Measurements from ENCODE around the gene RAPGEF1. TPM values are rescaled to one million over a fixed set of nuclear protein-coding genes. Genes with fewer than 3 reads are reported as not detected.
A peak's percentile ranks its signal among the peaks of the same experiment; 100 is the strongest.

Gene RAPGEF1
- total RNA-seq, 2 experiments from 2014 or later, result 91.9 to 92.3 TPM

GRCh38 chr9:131735238-131736128, 4.4 kb downstream of the RAPGEF1 start:
- intact Hi-C loops (cut with micrococcal nuclease), result loop anchor here (5.0 to 10.0 kb wide), 2 partner anchors 363 to 619 kb away; partner anchors contain the start of gene SETX
- no peaks in the 10 kb centered on the region for H3K27me3 Mint-ChIP-seq
- CTCF ChIA-PET, result interaction anchor here (1.1 to 5.7 kb wide), 5 partner anchors 8 to 144 kb away, joined by 3 to 60 read pairs (median 10); no protein-coding TSS in a partner anchor

GRCh38 chr9:131734781-131735180, 5.1 kb downstream of the RAPGEF1 start:
- Mint-ChIP-seq H3K27me3 (no peaks in the 10 kb centered on the region), H3K4me3 (peak overlapping the region; percentile 62), H3K36me3 (peaks cover 30% of the 10 kb centered on the region), H3K27ac (peak overlapping the region; percentile 93), H3K9me3 (no peaks in the 10 kb centered on the region), H3K4me1 (ENCODE audit: low read depth) (peaks cover 76% of the 10 kb centered on the region)
- POLR2A ChIA-PET, result interaction anchor here (0.8 to 11.1 kb wide), 6 partner anchors 24 to 93 kb away, joined by 3 to 76 read pairs (median 5); no protein-coding TSS in a partner anchor
- CTCF ChIA-PET, result interaction anchor here (2.9 to 4.0 kb wide), 2 partner anchors 25 to 66 kb away, joined by 10 to 19 read pairs; no protein-coding TSS in a partner anchor
- DNase-seq, result no peak
- intact Hi-C loops (cut with micrococcal nuclease), result loop anchor here (5.0 to 10.0 kb wide), 5 partner anchors 232 to 620 kb away; partner anchors contain the start of genes POMT1 and SETX

More at GRCh38 chr9:131735238-131736128, 4.4 kb downstream of the RAPGEF1 start:
- Mint-ChIP-seq H3K36me3 (peaks cover 29% of the 10 kb centered on the region), H3K4me3 (peak overlapping the region; percentile 62), H3K27ac (peak overlapping the region; percentile 93), H3K9me3 (no peaks in the 10 kb centered on the region), H3K4me1 (ENCODE audit: low read depth) (peaks cover 74% of the 10 kb centered on the region)
- POLR2A ChIA-PET, result interaction anchor here (0.8 to 11.1 kb wide), 9 partner anchors 8 to 93 kb away, joined by 3 to 76 read pairs (median 6); no protein-coding TSS in a partner anchor
- DNase-seq, result peak; percentile 39

GRCh38 chr9:131734165-131734610, 5.7 kb downstream of the RAPGEF1 start:
- peak; percentile 79 for DNase-seq
- Mint-ChIP-seq H3K27me3 (no peaks in the 10 kb centered on the region), H3K4me3 (peak overlapping the region; percentile 62), H3K36me3 (peaks cover 32% of the 10 kb centered on the region), H3K9me3 (no peaks in the 10 kb centered on the region), H3K4me1 (ENCODE audit: low read depth) (peaks cover 81% of the 10 kb centered on the region), H3K27ac (peak overlapping the region; percentile 93)
- ChIA-PET CTCF (interaction anchor here (1.2 to 4.0 kb wide), 4 partner anchors 9 to 143 kb away, joined by 3 to 19 read pairs (median 12); no protein-coding TSS in a partner anchor), POLR2A (interaction anchor here (0.9 to 11.1 kb wide), 8 partner anchors 15 to 99 kb away, joined by 3 to 76 read pairs (median 4); no protein-coding TSS in a partner anchor)
- intact Hi-C loops (cut with micrococcal nuclease), result loop anchor here (5.0 to 10.0 kb wide), 4 partner anchors 232 to 621 kb away; partner anchors contain the start of genes POMT1 and SETX

GRCh38 chr9:131733541-131734061, 6.3 kb downstream of the RAPGEF1 start:
- peak; percentile 74 for DNase-seq
- peaks cover 86% of the 10 kb centered on the region for H3K4me1 Mint-ChIP-seq (ENCODE audit: low read depth)

GRCh38 chr9:131732636-131733289, 7.1 kb downstream of the RAPGEF1 start:
- CTCF ChIA-PET, result interaction anchor here (0.7 to 4.0 kb wide), 10 partner anchors 7 to 359 kb away, joined by 3 to 19 read pairs (median 4); no protein-coding TSS in a partner anchor
- H3K27me3 Mint-ChIP-seq, result no peaks in the 10 kb centered on the region
- peaks cover 26% of the 10 kb centered on the region for H3K36me3 Mint-ChIP-seq
- H3K4me3 Mint-ChIP-seq, result peak overlapping the region; percentile 62
- POLR2A ChIA-PET, result interaction anchor here (1.0 to 11.1 kb wide), 10 partner anchors 10 to 147 kb away, joined by 3 to 76 read pairs (median 7); no protein-coding TSS in a partner anchor
- peak; percentile 58 for DNase-seq
- H3K27ac Mint-ChIP-seq, result peak overlapping the region; percentile 93
- H3K4me1 Mint-ChIP-seq (ENCODE audit: low read depth), result peaks cover 95% of the 10 kb centered on the region
- no peaks in the 10 kb centered on the region for H3K9me3 Mint-ChIP-seq
- intact Hi-C loops (cut with micrococcal nuclease), result loop anchor here (1.0 to 10.0 kb wide), 5 partner anchors 64 to 622 kb away; partner anchors contain the start of genes POMT1 and SETX

More at GRCh38 chr9:131733541-131734061, 6.3 kb downstream of the RAPGEF1 start:
- Mint-ChIP-seq H3K4me3 (peak overlapping the region; percentile 62), H3K27ac (peak overlapping the region; percentile 93), H3K27me3 (no peaks in the 10 kb centered on the region), H3K9me3 (no peaks in the 10 kb centered on the region), H3K36me3 (peaks cover 27% of the 10 kb centered on the region)
- ChIA-PET POLR2A (interaction anchor here (0.9 to 11.1 kb wide), 10 partner anchors 14 to 148 kb away, joined by 3 to 76 read pairs (median 4); no protein-coding TSS in a partner anchor), CTCF (interaction anchor here (1.2 to 4.0 kb wide), 4 partner anchors 8 to 142 kb away, joined by 3 to 19 read pairs (median 12); no protein-coding TSS in a partner anchor)
- intact Hi-C loops (cut with micrococcal nuclease), result loop anchor here (1.0 to 10.0 kb wide), 5 partner anchors 65 to 621 kb away; partner anchors contain the start of genes POMT1 and SETX

GRCh38 chr9:131732061-131732526, 7.8 kb downstream of the RAPGEF1 start:
- peak overlapping the region; percentile 62 for H3K4me3 Mint-ChIP-seq
- ChIA-PET POLR2A (interaction anchor here (0.6 to 11.1 kb wide), 9 partner anchors 9 to 88 kb away, joined by 3 to 76 read pairs (median 6); no protein-coding TSS in a partner anchor), CTCF (interaction anchor here (0.7 to 4.0 kb wide), 16 partner anchors 7 to 527 kb away, joined by 3 to 19 read pairs (median 5); no protein-coding TSS in a partner anchor)
- intact Hi-C loops (cut with micrococcal nuclease), result loop anchor here (5.0 to 10.0 kb wide), 4 partner anchors 230 to 623 kb away; partner anchors contain the start of genes POMT1 and SETX
- H3K4me1 Mint-ChIP-seq (ENCODE audit: low read depth), result peaks cover 96% of the 10 kb centered on the region
- peak; percentile 56 for DNase-seq
- H3K36me3 Mint-ChIP-seq, result peaks cover 26% of the 10 kb centered on the region
- peak overlapping the region; percentile 93 for H3K27ac Mint-ChIP-seq
- H3K9me3 Mint-ChIP-seq, result no peaks in the 10 kb centered on the region
- H3K27me3 Mint-ChIP-seq, result no peaks in the 10 kb centered on the region

GRCh38 chr9:131731644-131732043, 8.2 kb downstream of the RAPGEF1 start:
- Mint-ChIP-seq H3K27ac (peak overlapping the region; percentile 93), H3K27me3 (no peaks in the 10 kb centered on the region), H3K9me3 (no peaks in the 10 kb centered on the region), H3K4me3 (peak overlapping the region; percentile 62), H3K36me3 (peaks cover 26% of the 10 kb centered on the region), H3K4me1 (ENCODE audit: low read depth) (peaks cover 96% of the 10 kb centered on the region)
- ChIA-PET POLR2A (interaction anchor here (0.6 to 11.1 kb wide), 10 partner anchors 9 to 88 kb away, joined by 3 to 76 read pairs (median 5); no protein-coding TSS in a partner anchor), CTCF (interaction anchor here (1.0 to 4.0 kb wide), 14 partner anchors 7 to 528 kb away, joined by 3 to 19 read pairs (median 5); no protein-coding TSS in a partner anchor)
- intact Hi-C loops (cut with micrococcal nuclease), result loop anchor here (5.0 to 10.0 kb wide), 4 partner anchors 229 to 623 kb away; partner anchors contain the start of genes POMT1 and SETX
- DNase-seq, result peak; percentile 57

GRCh38 chr9:131731237-131731636, 8.6 kb downstream of the RAPGEF1 start:
- no peak for DNase-seq
- no peaks in the 10 kb centered on the region for H3K27me3 Mint-ChIP-seq
- H3K4me3 Mint-ChIP-seq, result peak overlapping the region; percentile 62
- peaks cover 23% of the 10 kb centered on the region for H3K36me3 Mint-ChIP-seq
- H3K9me3 Mint-ChIP-seq, result no peaks in the 10 kb centered on the region
- CTCF ChIA-PET, result interaction anchor here (1.0 to 4.0 kb wide), 14 partner anchors 8 to 528 kb away, joined by 3 to 19 read pairs (median 5); no protein-coding TSS in a partner anchor
- POLR2A ChIA-PET, result interaction anchor here (0.8 to 11.1 kb wide), 10 partner anchors 9 to 88 kb away, joined by 3 to 76 read pairs (median 5); no protein-coding TSS in a partner anchor
- peaks cover 96% of the 10 kb centered on the region for H3K4me1 Mint-ChIP-seq (ENCODE audit: low read depth)
- intact Hi-C loops (cut with micrococcal nuclease), result loop anchor here (5.0 to 10.0 kb wide), 4 partner anchors 229 to 624 kb away; partner anchors contain the start of genes POMT1 and SETX
- peak overlapping the region; percentile 93 for H3K27ac Mint-ChIP-seq

GRCh38 chr9:131728961-131729360, 10.9 kb downstream of the RAPGEF1 start:
- CTCF ChIA-PET, result interaction anchor here (1.1 to 3.7 kb wide), 9 partner anchors 10 to 137 kb away, joined by 3 to 46 read pairs (median 6); partner anchors contain the start of gene RAPGEF1
- intact Hi-C loops (cut with micrococcal nuclease), result loop anchor here (1.0 kb wide), 6 partner anchors 8 to 78 kb away; no protein-coding TSS in a partner anchor
- peak; percentile 76 for DNase-seq
- POLR2A ChIA-PET, result interaction anchor here (0.8 to 11.1 kb wide), 8 partner anchors 9 to 61 kb away, joined by 3 to 76 read pairs (median 12); partner anchors contain the start of gene RAPGEF1
- peaks cover 11% of the 10 kb centered on the region for H3K36me3 Mint-ChIP-seq
- no peaks in the 10 kb centered on the region for H3K27me3 Mint-ChIP-seq
- peak overlapping the region; percentile 93 for H3K27ac Mint-ChIP-seq
- H3K4me1 Mint-ChIP-seq (ENCODE audit: low read depth), result peaks cover 92% of the 10 kb centered on the region
- H3K4me3 Mint-ChIP-seq, result peak overlapping the region; percentile 70
- no peaks in the 10 kb centered on the region for H3K9me3 Mint-ChIP-seq

- Mint-ChIP-seq H3K9me3 (no peaks in the 10 kb centered on the region), H3K36me3 (peaks cover 11% of the 10 kb centered on the region), H3K27ac (peak overlapping the region; percentile 93), H3K27me3 (no peaks in the 10 kb centered on the region), H3K4me1 (ENCODE audit: low read depth) (peaks cover 92% of the 10 kb centered on the region), H3K4me3 (peak overlapping the region; percentile 70)
- intact Hi-C loops (cut with micrococcal nuclease), result loop anchor here (1.0 kb wide), 2 partner anchors 8 to 18 kb away; no protein-coding TSS in a partner anchor
- CTCF ChIA-PET, result interaction anchor here (0.6 to 3.7 kb wide), 12 partner anchors 9 to 189 kb away, joined by 3 to 46 read pairs (median 6); partner anchors contain the start of gene RAPGEF1
- POLR2A ChIA-PET, result interaction anchor here (0.8 to 11.1 kb wide), 10 partner anchors 8 to 84 kb away, joined by 3 to 76 read pairs (median 10); partner anchors contain the start of gene RAPGEF1
- DNase-seq, result no peak
These were observed 11.3 kb downstream of the RAPGEF1 start for GRCh38 chr9:131728546-131728910.
